ENCODE measurements around the gene SHANK1. TPM values are rescaled to one million over a fixed set of nuclear protein-coding genes. Genes with fewer than 3 reads are reported as not detected.

SHANK1 gene
- total and polyA plus RNA-seq, 2 of the 4 experiments (the other 2 are of a cell fraction): 6.1 to 6.7 TPM

- ATAC-seq (ENCODE audit: low read depth): no peak
Measured at GRCh38 chr19:50663482-50663790, 56.2 kb downstream of the SHANK1 start.

More at GRCh38 chr19:50663482-50663790, 56.2 kb downstream of the SHANK1 start:
- no peak for TF ChIP-seq POLR2A (IDR thresholded peaks at IDR 0.05; ENCODE audit: low read depth, low read length)
- no peak for TF ChIP-seq RAD21 (IDR thresholded peaks at IDR 0.05; ENCODE audit: low read length)
- TF ChIP-seq ELK1 (IDR thresholded peaks at IDR 0.05; ENCODE audit: borderline replicate concordance, low read depth, low read length): no peak
- 0 out of 2 replicates have a peak, but pooled peaks have one; percentile 17 for TF ChIP-seq CTCF (conservative IDR thresholded peaks at IDR 0.05; ENCODE audit: low read depth, low read length)
- TF ChIP-seq MXI1 (IDR thresholded peaks at IDR 0.05; ENCODE audit: borderline replicate concordance, low read depth, low read length): no peak
- TF ChIP-seq BHLHE40 (IDR thresholded peaks at IDR 0.05; ENCODE audit: low read depth, low read length): no peak
- H2BK20ac ChIP-seq (ENCODE audit: low read depth, low read length): no peak overlapping the region
- no peaks in the 10 kb centered on the region for H3K36me3 ChIP-seq (ENCODE audit: control insufficient read depth, insufficient read depth, low read length)
- no peak overlapping the region for H4K5ac ChIP-seq (ENCODE audit: low read depth, low read length)
- ChIA-PET CTCF (no interaction called here), POLR2A (ENCODE audit: unreplicated experiment) (no interaction called here)
- H3K14ac ChIP-seq (replicated peaks; ENCODE audit: low read depth, low read length): no peak overlapping the region
- no peak overlapping the region for H3K9ac ChIP-seq (ENCODE audit: low read depth, low read length)
- H2BK120ac ChIP-seq (ENCODE audit: low read depth, low read length): no peak overlapping the region
- peak overlapping the region; percentile 35 for H2AK9ac ChIP-seq (replicated peaks; ENCODE audit: low read depth, low read length, poor library complexity)
- peaks cover 2% of the 10 kb centered on the region for H3K4me1 ChIP-seq (ENCODE audit: control insufficient read depth, insufficient read depth, low read length)
- DNase-seq: no peak
- no peak overlapping the region for H3K4ac ChIP-seq (ENCODE audit: low read depth, low read length)
- BruUV-seq (replicated peaks): no TSS peak
- H3K9me3 ChIP-seq (ENCODE audit: control insufficient read depth, insufficient read depth, low read length): peaks cover 4% of the 10 kb centered on the region
- H3K79me1 ChIP-seq (ENCODE audit: low read depth in 1 of 2, low read length in 2 of 2): no peaks in the 10 kb centered on the region
- intact Hi-C loops (cut with micrococcal nuclease): no loop called here
- H3K18ac ChIP-seq (ENCODE audit: low read depth, low read length): no peak overlapping the region
- H3K4me3 ChIP-seq (ENCODE audit: insufficient read depth, low read depth, low read length): no peak overlapping the region
- H3K56ac ChIP-seq (ENCODE audit: extremely low read depth, insufficient read depth, low read length): no peak overlapping the region
- dilution Hi-C loops (cut with HindIII; ENCODE audit: low sequenced_read_pairs, unreplicated experiment): no loop called here
- H2BK5ac ChIP-seq (ENCODE audit: low read depth, low read length, poor library complexity, severe bottlenecking): no peak overlapping the region
- no peak overlapping the region for H2AK5ac ChIP-seq (ENCODE audit: low read depth, low read length)
- H3K4me2 ChIP-seq (ENCODE audit: low read depth, low read length): no peak overlapping the region
- no peak overlapping the region for H3K23ac ChIP-seq (ENCODE audit: low read depth, low read length)
- H2BK15ac ChIP-seq (ENCODE audit: low read depth, low read length): no peak overlapping the region
- in situ Hi-C loops (cut with MboI; ENCODE audit: low sequenced_read_pairs): no loop called here
- H3K27me3 ChIP-seq (ENCODE audit: control insufficient read depth, insufficient read depth, low read length): peaks cover 40% of the 10 kb centered on the region
- no peak overlapping the region for H4K91ac ChIP-seq (ENCODE audit: insufficient read depth, low read depth, low read length)
- H2AFZ ChIP-seq (replicated peaks; ENCODE audit: low read length, poor library complexity): no peak overlapping the region
- H4K8ac ChIP-seq (ENCODE audit: low read depth in 2 of 2, low read length in 2 of 2): no peak overlapping the region
- no peak overlapping the region for H3K27ac ChIP-seq (ENCODE audit: insufficient read depth, low read length)
- H3K9me1 ChIP-seq (ENCODE audit: insufficient read depth, low read length): peaks cover 4% of the 10 kb centered on the region; the same call in 1 of the 2 replicates
- H4K20me1 ChIP-seq (ENCODE audit: insufficient read depth, low read length): no peaks in the 10 kb centered on the region; the same call in 1 of the 2 replicates
- no CpG with 5 or more reads among the region's 1 CpG for WGBS, 2 experiments (ENCODE audit: extremely low coverage in 2 of 2, insufficient read length in 1 of 2)
